Measurements from ENCODE around the gene RIOX2. TPM values are rescaled to one million over a fixed set of nuclear protein-coding genes. Genes with fewer than 3 reads are reported as not detected.

The RIOX2 gene
- total and polyA plus RNA-seq, 2 of the 8 experiments (the other 6 are each of a cell fraction or from before 2014, with no cell fraction given), result 3.8 to 16.4 TPM

DNA sequence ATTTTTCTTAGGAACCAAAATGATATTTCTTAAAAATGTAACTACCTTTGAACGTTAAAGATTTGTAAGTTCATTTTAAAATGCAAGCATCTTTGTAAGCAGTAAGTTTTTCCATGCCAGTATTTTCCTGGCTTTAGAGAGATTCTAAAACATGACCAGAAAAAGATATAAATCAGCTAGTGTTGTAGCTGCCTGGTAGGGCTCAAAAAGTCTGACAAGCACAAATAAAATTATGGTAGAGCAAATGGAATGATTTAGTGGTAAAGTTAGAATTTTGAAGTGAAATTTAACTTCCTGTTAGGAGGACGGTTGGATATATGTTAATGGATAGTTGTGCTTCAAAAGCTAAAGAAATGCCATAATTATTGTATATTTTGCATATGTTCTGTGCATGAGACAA lies 33.2 kb upstream of the RIOX2 start:
- no peak overlapping the region for H2AK5ac ChIP-seq (ENCODE audit: low read depth, low read length)
- no peaks in the 10 kb centered on the region for H3K79me1 ChIP-seq (ENCODE audit: low read depth, low read length)
- H4K91ac ChIP-seq (replicated peaks; ENCODE audit: insufficient read length, low read length), result no peak overlapping the region
- FAIRE-seq (no peak), DNase-seq (ENCODE audit: low read depth in 1 of 2, low spot score in 2 of 2) (no peak)
- TF ChIP-seq, protein P1, sequence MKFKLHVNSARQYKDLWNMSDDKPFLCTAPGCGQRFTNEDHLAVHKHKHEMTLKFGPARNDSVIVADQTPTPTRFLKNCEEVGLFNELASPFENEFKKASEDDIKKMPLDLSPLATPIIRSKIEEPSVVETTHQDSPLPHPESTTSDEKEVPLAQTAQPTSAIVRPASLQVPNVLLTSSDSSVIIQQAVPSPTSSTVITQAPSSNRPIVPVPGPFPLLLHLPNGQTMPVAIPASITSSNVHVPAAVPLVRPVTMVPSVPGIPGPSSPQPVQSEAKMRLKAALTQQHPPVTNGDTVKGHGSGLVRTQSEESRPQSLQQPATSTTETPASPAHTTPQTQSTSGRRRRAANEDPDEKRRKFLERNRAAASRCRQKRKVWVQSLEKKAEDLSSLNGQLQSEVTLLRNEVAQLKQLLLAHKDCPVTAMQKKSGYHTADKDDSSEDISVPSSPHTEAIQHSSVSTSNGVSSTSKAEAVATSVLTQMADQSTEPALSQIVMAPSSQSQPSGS (IDR thresholded peaks at IDR 0.05; ENCODE audit: low read length), result no peak
- no peak overlapping the region for H2BK20ac ChIP-seq (ENCODE audit: low read length)
- no peak overlapping the region for H3K23ac ChIP-seq (ENCODE audit: insufficient read length)
- H3K4me3 ChIP-seq (ENCODE audit: extremely low read depth in 1 of 4, insufficient read depth in 2 of 4, low read depth in 3 of 4, low read length in 4 of 4), result no peak overlapping the region
- no peak overlapping the region for H3K4me2 ChIP-seq (ENCODE audit: insufficient read depth in 1 of 2, low read depth in 2 of 2, low read length in 2 of 2)
- WGBS, 2 experiments (ENCODE audit: extremely low coverage in 1 of 2, insufficient coverage in 1 of 2, insufficient read length in 1 of 2, insufficient replicate concordance in 2 of 2, low coverage in 1 of 2, low lambda C conversion rate in 2 of 2, missing lambda C conversion rate in 1 of 2), result 79% methylated on average over 2 of the region's 2 CpGs; no CpG with 5 or more reads in 1 of the 2 experiments
- no peaks in the 10 kb centered on the region for H3K4me1 ChIP-seq (replicated peaks in 1 of 4; ENCODE audit: control insufficient read depth in 3 of 4, insufficient read depth in 4 of 4, low read length in 3 of 4)
- no peaks in the 10 kb centered on the region for H3K79me2 ChIP-seq (ENCODE audit: control insufficient read depth in 1 of 2, insufficient read depth in 2 of 2, low read length in 2 of 2)
- no peak overlapping the region for H4K8ac ChIP-seq (ENCODE audit: extremely low read depth, insufficient read depth, low read length)
- H2BK120ac ChIP-seq (replicated peaks; ENCODE audit: low read depth, low read length), result no peak overlapping the region
- H3K36me3 ChIP-seq (ENCODE audit: control insufficient read depth in 2 of 4, insufficient read depth in 4 of 4, low read length in 3 of 4), result no peaks in the 10 kb centered on the region
- POLR2A ChIA-PET (ENCODE audit: partially characterized antibody), result no interaction called here
- CTCF ChIA-PET (ENCODE audit: partially characterized antibody), result interaction anchor here (0.7 to 1.2 kb wide), 3 partner anchors 14 to 508 kb away, joined by 3 to 4 read pairs (median 3); no protein-coding TSS in a partner anchor
- H3K4ac ChIP-seq (replicated peaks; ENCODE audit: insufficient read length, low read depth, low read length), result no peak overlapping the region
- no peak overlapping the region for H3K27ac ChIP-seq (ENCODE audit: low read depth, low read length)
- H4K5ac ChIP-seq (ENCODE audit: insufficient read length, low read depth, low read length), result no peak overlapping the region
- no peak overlapping the region for H3K56ac ChIP-seq (replicated peaks; ENCODE audit: insufficient read length, low read depth, low read length)
- H3K23me2 ChIP-seq (ENCODE audit: low read depth, low read length), result no peaks in the 10 kb centered on the region
- H2BK5ac ChIP-seq (ENCODE audit: low read depth, low read length), result no peak overlapping the region
- H3K9me3 ChIP-seq (ENCODE audit: insufficient read depth in 2 of 2, low read depth in 1 of 2, low read length in 1 of 2), result no peaks in the 10 kb centered on the region
- H4K20me1 ChIP-seq (replicated peaks in 1 of 2; ENCODE audit: control insufficient read depth in 1 of 2, insufficient read depth in 2 of 2, low read length in 2 of 2), result no peaks in the 10 kb centered on the region
- H3K14ac ChIP-seq (ENCODE audit: insufficient read length), result no peak overlapping the region
- H2BK12ac ChIP-seq (ENCODE audit: low read depth, low read length), result no peak overlapping the region
- no peak overlapping the region for H2BK15ac ChIP-seq (ENCODE audit: low read length)
- no peak overlapping the region for H3K9ac ChIP-seq (replicated peaks in 1 of 4; ENCODE audit: extremely low read depth in 1 of 4, low read depth in 3 of 4, low read length in 3 of 4)
- H3K27me3 ChIP-seq (replicated peaks in 1 of 4; ENCODE audit: control insufficient read depth in 3 of 4, extremely low read depth in 1 of 4, insufficient read depth in 3 of 4, low read length in 3 of 4), result peaks cover 0 to 2% (median 0%) of the 10 kb centered on the region in 4 experiments; a peak in 1 of 7 replicates
- H3K18ac ChIP-seq (ENCODE audit: extremely low read depth, low read length), result no peak overlapping the region
- no peak overlapping the region for H2AFZ ChIP-seq (ENCODE audit: low read length)
